GM18508 (cell line): Measurements from ENCODE around the gene HEATR5A.
"Not testable (repeated sequence)": the region's sequence is repeated elsewhere in the genome, so short reads cannot be mapped to it uniquely, and the experiment has no call there.

Experiments used
- ATAC-seq: cut with Tn5 transposase; IDR thresholded peaks from one replicate; pipeline ENCODE4 v1.9.1; 2021; ENCODE audit warnings: moderate number of reproducible peaks; ENCODE audit not compliant: insufficient read depth, unreplicated experiment

Gene HEATR5A

GRCh38 chr14:31263485-31264133, 156.7 kb downstream of the HEATR5A start:
- ATAC-seq = no peak

- ATAC-seq = no peak
Observed at GRCh38 chr14:31261859-31262731, 158.3 kb downstream of the HEATR5A start.

GRCh38 chr14:31261523-31261858, 158.9 kb downstream of the HEATR5A start:
- ATAC-seq = no peak

GRCh38 chr14:31259040-31259435, 161.3 kb downstream of the HEATR5A start:
- ATAC-seq = not testable (repeated sequence)

- no peak for ATAC-seq
Observed at GRCh38 chr14:31258427-31259039, 161.8 kb downstream of the HEATR5A start.

GRCh38 chr14:31257554-31258426, 162.6 kb downstream of the HEATR5A start:
- not testable (repeated sequence) for ATAC-seq

GRCh38 chr14:31257244-31257553, 163.2 kb downstream of the HEATR5A start:
- ATAC-seq = no peak

- no peak for ATAC-seq
Observed at GRCh38 chr14:31256534-31257243, 163.7 kb downstream of the HEATR5A start.

GRCh38 chr14:31255918-31256317, 164.4 kb downstream of the HEATR5A start:
- ATAC-seq = not testable (repeated sequence)

- ATAC-seq = no peak
Observed at GRCh38 chr14:31255286-31255685, 165.1 kb downstream of the HEATR5A start.

GRCh38 chr14:31253746-31254471, 166.4 kb downstream of the HEATR5A start:
- no peak for ATAC-seq

GRCh38 chr14:31252865-31253264, 167.5 kb downstream of the HEATR5A start:
- no peak for ATAC-seq

GRCh38 chr14:31251028-31251958, 169.1 kb downstream of the HEATR5A start:
- ATAC-seq = no peak

- ATAC-seq = no peak
Observed at GRCh38 chr14:31244626-31245025, 175.7 kb downstream of the HEATR5A start.

GRCh38 chr14:31243860-31244259, 176.5 kb downstream of the HEATR5A start:
- ATAC-seq = no peak

- not testable (repeated sequence) for ATAC-seq
Observed at GRCh38 chr14:31242161-31242940, 178.0 kb downstream of the HEATR5A start.
